ENCODE data around the gene SCAF1. TPM values are rescaled to one million over a fixed set of nuclear protein-coding genes. Genes with fewer than 3 reads are reported as not detected.
A peak's percentile ranks its signal among the peaks of the same experiment; 100 is the strongest.
"Not testable (repeated sequence)": the region's sequence is repeated elsewhere in the genome, so short reads cannot be mapped to it uniquely, and the experiment has no call there.

The SCAF1 gene
- total and polyA plus RNA-seq, 2 experiments from 2014 or later = 19.7 to 53.7 TPM

DNA sequence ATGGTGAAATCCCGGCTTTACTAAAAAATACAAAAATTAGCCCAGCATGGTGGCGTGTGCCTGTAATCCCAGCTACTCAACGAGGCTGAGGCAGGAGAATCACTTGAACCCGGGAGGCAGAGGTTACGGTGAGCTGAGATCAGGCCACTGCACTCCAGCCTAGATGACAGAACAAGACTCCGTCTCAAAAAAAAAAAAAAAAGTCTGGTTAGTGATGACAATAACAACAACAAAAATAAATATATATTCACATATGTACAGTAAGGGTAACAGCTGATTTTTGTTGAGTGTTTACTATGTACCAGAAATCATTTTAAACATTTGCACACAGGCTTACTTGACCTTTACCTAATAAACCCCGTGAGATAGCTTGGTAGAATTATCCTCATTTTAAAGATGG lies 25.1 kb upstream of the SCAF1 start:
- H3F3A ChIP-seq (replicated peaks; ENCODE audit: low read depth) = peaks cover 16% of the 10 kb centered on the region; the same call in 1 of the 2 replicates
- no peaks in the 10 kb centered on the region for H3K27me3 ChIP-seq (ENCODE audit: insufficient read depth)
- peaks cover 22% of the 10 kb centered on the region for H3K36me3 ChIP-seq (ENCODE audit: insufficient read depth)
- DNase-seq (ENCODE audit: low spot score) = no peak
- Mint-ChIP-seq H3K4me3 (no peak overlapping the region), H3K4me1 (no peaks in the 10 kb centered on the region), H3K27me3 (ENCODE audit: insufficient read depth, low read depth, poor library complexity) (peaks cover 13% of the 10 kb centered on the region), H3K9me3 (no peaks in the 10 kb centered on the region), H3K36me3 (ENCODE audit: low read depth) (peaks cover 81% of the 10 kb centered on the region), H3K27ac (no peak overlapping the region)
- no peak overlapping the region for H3K4me3 ChIP-seq
- no peaks in the 10 kb centered on the region for H3K9me2 ChIP-seq (ENCODE audit: insufficient read depth)
- no peak overlapping the region for H2AFZ ChIP-seq
- ATAC-seq = no peak
- H3K27ac ChIP-seq (ENCODE audit: low read depth) = no peak overlapping the region
- H3K79me2 ChIP-seq (replicated peaks; ENCODE audit: insufficient read depth) = peaks cover 29% of the 10 kb centered on the region
- H4K20me1 ChIP-seq (replicated peaks; ENCODE audit: insufficient read depth) = peaks cover 54% of the 10 kb centered on the region
- no peaks in the 10 kb centered on the region; the same call in 1 of the 2 replicates for H3K4me1 ChIP-seq (ENCODE audit: insufficient read depth)
- TF ChIP-seq, protein P1, sequence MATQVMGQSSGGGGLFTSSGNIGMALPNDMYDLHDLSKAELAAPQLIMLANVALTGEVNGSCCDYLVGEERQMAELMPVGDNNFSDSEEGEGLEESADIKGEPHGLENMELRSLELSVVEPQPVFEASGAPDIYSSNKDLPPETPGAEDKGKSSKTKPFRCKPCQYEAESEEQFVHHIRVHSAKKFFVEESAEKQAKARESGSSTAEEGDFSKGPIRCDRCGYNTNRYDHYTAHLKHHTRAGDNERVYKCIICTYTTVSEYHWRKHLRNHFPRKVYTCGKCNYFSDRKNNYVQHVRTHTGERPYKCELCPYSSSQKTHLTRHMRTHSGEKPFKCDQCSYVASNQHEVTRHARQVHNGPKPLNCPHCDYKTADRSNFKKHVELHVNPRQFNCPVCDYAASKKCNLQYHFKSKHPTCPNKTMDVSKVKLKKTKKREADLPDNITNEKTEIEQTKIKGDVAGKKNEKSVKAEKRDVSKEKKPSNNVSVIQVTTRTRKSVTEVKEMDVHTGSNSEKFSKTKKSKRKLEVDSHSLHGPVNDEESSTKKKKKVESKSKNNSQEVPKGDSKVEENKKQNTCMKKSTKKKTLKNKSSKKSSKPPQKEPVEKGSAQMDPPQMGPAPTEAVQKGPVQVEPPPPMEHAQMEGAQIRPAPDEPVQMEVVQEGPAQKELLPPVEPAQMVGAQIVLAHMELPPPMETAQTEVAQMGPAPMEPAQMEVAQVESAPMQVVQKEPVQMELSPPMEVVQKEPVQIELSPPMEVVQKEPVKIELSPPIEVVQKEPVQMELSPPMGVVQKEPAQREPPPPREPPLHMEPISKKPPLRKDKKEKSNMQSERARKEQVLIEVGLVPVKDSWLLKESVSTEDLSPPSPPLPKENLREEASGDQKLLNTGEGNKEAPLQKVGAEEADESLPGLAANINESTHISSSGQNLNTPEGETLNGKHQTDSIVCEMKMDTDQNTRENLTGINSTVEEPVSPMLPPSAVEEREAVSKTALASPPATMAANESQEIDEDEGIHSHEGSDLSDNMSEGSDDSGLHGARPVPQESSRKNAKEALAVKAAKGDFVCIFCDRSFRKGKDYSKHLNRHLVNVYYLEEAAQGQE (IDR thresholded peaks at IDR 0.05; ENCODE audit: unreplicated experiment) = no peak
- TF ChIP-seq NANOG (IDR thresholded peaks at IDR 0.05; ENCODE audit: borderline replicate concordance) (no peak), STAT1 (IDR thresholded peaks at IDR 0.05; ENCODE audit: unreplicated experiment) (no peak), EZH2phosphoT487 (IDR thresholded peaks at IDR 0.05; ENCODE audit: unreplicated experiment) (no peak), EZH2 (IDR thresholded peaks at IDR 0.05; ENCODE audit: low read depth, unreplicated experiment) (no peak), ZNF114 (CRISPR knock-in tag; IDR thresholded peaks at IDR 0.05) (no peak), CREB1 (CRISPR knock-in tag; IDR thresholded peaks at IDR 0.05; ENCODE audit: low read depth) (no peak), ZNF331 (CRISPR knock-in tag; IDR thresholded peaks at IDR 0.05; ENCODE audit: low read depth) (no peak), POLR2AphosphoS5 (IDR thresholded peaks at IDR 0.05; ENCODE audit: low read depth) (no peak)
- TF ChIP-seq, protein P2, sequence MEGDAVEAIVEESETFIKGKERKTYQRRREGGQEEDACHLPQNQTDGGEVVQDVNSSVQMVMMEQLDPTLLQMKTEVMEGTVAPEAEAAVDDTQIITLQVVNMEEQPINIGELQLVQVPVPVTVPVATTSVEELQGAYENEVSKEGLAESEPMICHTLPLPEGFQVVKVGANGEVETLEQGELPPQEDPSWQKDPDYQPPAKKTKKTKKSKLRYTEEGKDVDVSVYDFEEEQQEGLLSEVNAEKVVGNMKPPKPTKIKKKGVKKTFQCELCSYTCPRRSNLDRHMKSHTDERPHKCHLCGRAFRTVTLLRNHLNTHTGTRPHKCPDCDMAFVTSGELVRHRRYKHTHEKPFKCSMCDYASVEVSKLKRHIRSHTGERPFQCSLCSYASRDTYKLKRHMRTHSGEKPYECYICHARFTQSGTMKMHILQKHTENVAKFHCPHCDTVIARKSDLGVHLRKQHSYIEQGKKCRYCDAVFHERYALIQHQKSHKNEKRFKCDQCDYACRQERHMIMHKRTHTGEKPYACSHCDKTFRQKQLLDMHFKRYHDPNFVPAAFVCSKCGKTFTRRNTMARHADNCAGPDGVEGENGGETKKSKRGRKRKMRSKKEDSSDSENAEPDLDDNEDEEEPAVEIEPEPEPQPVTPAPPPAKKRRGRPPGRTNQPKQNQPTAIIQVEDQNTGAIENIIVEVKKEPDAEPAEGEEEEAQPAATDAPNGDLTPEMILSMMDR (conservative IDR thresholded peaks at IDR 0.05; ENCODE audit: low read depth in 2 of 2) = no peak
- TF ChIP-seq, protein P3, sequence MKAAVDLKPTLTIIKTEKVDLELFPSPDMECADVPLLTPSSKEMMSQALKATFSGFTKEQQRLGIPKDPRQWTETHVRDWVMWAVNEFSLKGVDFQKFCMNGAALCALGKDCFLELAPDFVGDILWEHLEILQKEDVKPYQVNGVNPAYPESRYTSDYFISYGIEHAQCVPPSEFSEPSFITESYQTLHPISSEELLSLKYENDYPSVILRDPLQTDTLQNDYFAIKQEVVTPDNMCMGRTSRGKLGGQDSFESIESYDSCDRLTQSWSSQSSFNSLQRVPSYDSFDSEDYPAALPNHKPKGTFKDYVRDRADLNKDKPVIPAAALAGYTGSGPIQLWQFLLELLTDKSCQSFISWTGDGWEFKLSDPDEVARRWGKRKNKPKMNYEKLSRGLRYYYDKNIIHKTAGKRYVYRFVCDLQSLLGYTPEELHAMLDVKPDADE (IDR thresholded peaks at IDR 0.05) = no peak
- no peak overlapping the region for H3K4me2 ChIP-seq

DNA sequence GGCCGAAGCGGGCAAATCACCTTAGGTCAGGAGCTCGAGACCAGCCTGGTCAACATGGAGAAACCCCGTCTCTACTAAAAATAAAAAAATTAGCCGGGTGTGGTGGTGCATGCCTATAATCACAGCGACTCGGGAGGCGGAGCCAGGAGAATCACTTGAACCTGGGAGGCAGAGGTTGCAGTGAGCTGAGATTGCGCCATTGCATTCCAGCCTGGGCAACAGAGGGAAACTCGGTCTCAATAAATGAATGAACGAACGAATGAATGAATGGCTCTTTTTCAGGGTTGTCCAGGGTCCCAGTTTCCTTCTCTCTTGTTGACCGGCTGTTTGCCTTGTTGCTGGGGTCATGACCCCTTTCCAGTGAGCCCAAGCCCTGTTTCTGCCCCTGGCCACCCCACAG lies 24.1 kb upstream of the SCAF1 start:
- ATAC-seq; H2AFZ ChIP-seq; H3K4me3 Mint-ChIP-seq; H3K27ac ChIP-seq (ENCODE audit: low read depth); H3K9me3 Mint-ChIP-seq; H3K4me2 ChIP-seq; H3K4me3 ChIP-seq; DNase-seq (ENCODE audit: low spot score); H3K9me2 ChIP-seq (ENCODE audit: insufficient read depth); H3K4me1 Mint-ChIP-seq; H3K27me3 ChIP-seq (ENCODE audit: insufficient read depth); H3K4me1 ChIP-seq (ENCODE audit: insufficient read depth): not testable (repeated sequence)
- peaks cover 22% of the 10 kb centered on the region for H3K36me3 ChIP-seq (ENCODE audit: insufficient read depth)
- H3K36me3 Mint-ChIP-seq (ENCODE audit: low read depth) = peaks cover 83% of the 10 kb centered on the region
- H4K20me1 ChIP-seq (replicated peaks; ENCODE audit: insufficient read depth) = peaks cover 49% of the 10 kb centered on the region
- H3K79me2 ChIP-seq (replicated peaks; ENCODE audit: insufficient read depth) = peaks cover 23% of the 10 kb centered on the region
- H3F3A ChIP-seq (replicated peaks; ENCODE audit: low read depth) = peaks cover 17% of the 10 kb centered on the region
- H3K27ac Mint-ChIP-seq = peak overlapping the region; percentile 67; the same call in 1 of the 2 replicates
- H3K27me3 Mint-ChIP-seq (ENCODE audit: insufficient read depth, low read depth, poor library complexity) = peaks cover 16% of the 10 kb centered on the region

Data from GM23338 (cell line).